NCI-H226 (cell line): ENCODE data around the gene EDIL3.
"Not testable (repeated sequence)": the region's sequence is repeated elsewhere in the genome, so short reads cannot be mapped to it uniquely, and the experiment has no call there.

ENCODE experiments used
- DNase-seq: peaks from one replicate; pipeline ENCODE4 v3.0.0-alpha.2; 2015

The EDIL3 gene

DNA sequence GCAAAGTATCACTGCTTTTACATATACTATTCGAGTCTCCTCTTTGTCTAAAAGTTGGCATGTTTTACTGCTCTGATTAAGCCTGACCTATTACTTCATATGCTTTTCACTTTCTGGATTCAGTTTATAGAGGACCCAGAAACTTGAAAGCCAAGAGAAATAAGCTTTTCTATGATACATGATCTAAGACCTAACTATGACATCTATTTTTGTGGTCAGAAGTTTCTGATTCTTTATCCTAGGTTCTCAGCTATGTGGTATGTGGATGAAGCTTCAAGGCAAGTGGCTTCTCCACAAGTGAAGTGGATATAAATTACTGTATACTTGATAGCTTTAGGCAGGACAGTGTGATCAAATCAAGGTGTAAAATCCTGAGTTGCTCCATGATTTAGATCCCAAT lies 6.3 kb downstream of the EDIL3 start:
- peak; percentile 64 for DNase-seq

DNA sequence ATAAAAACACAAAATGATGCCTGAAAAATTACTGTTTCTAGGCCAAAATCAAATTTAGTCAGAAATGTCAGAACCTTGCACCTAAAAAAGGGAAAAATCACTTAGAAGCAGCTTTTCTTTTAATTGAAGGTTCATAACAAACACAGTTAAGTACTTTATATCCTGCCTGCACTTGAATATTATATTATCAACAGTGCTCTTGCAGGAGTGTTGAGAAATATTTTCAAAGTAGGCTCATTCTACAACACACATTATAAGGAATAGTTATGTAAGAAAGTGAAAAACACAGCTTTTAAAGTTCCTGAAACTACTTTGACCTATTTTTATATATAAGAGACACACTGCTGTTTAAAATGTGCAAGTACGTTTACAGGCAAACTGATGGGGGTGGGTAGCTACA lies 8.3 kb downstream of the EDIL3 start:
- DNase-seq, result no peak

DNA sequence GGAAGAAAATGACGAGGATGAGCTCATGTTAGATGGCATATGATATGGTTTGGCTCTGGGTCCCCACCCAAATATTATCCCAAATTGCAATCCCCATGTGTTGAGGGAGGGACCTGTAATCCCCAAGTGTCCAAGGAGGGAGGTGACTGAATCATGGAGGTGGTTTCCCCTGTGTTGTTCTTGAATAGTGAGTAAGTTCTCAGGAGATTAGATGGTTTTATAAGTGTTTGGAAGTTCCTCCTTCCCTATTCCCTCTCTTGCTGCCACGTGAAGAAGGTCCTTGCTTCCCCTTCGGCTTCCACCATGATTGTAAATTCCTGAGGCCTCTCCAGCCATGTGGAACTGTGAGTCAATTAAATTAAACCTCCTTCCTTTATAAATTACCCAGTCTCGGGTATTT lies 10.1 kb downstream of the EDIL3 start:
- DNase-seq, result no peak

DNA sequence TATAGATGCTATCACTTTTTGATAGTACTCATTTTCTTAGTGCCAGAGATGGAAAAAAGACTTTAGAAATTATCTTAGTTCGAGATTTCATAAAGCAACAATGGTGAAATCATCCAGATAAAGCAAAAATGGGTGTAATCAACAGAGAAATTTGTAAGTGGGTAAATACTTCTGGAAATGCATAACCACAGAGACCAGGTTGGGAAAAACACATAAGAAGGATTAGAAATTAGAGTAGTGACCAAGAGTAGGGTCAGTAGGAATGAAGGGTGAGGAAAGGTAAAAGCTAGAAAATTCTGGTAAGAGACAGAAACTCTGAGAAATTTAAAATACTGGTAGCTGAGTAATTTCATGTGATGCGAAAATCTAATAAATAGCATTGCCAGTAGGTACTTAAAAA lies 11.2 kb downstream of the EDIL3 start:
- no peak for DNase-seq

DNA sequence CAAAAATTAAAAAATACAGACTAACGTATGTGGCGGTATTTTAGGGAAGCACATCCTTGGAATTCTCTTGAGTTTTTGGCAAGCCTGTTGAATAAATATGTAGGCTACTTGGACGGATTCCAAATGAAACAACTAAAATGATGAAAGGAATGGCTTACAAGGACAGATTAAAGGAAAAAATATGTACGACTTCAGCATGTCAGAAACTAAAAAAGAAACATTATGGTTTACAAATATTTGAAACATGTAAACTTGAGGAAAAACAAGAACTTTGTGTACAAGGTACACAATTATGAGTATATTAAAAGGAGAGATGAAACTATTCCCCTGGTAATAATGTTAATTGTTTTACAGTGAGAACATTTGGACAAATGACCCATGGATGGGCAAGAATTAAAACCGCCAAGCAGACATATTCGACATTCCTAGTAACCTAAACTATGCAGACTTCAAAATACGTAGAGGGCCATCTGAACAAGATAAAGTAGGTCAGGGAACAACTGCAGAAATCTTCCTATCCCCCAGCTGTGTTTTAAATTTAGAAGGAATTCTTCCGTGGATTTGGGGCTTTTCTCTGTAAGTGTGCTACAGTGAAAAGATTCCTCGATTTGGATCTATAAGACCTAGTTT lies 12.5 kb downstream of the EDIL3 start:
- peak; percentile 58 for DNase-seq

DNA sequence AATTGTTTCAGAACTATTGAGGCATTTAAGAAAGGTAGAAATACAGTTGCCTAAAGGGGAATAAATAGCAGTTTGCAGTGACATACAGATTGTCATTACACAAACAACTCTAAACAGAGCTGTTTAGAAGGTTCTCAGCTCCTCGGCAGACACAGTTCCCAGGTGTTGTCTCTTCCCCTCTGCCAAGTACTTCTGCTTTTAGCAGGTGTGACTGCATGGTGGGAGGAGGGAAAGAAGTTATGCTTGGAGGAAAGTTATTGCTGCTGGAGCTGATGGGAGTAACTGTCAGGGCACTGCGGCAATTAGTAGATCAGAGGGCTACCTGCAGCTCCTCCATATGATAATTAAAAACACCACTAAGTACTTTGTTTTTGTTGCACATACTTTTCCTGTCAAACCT lies 14.5 kb downstream of the EDIL3 start:
- no peak for DNase-seq

DNA sequence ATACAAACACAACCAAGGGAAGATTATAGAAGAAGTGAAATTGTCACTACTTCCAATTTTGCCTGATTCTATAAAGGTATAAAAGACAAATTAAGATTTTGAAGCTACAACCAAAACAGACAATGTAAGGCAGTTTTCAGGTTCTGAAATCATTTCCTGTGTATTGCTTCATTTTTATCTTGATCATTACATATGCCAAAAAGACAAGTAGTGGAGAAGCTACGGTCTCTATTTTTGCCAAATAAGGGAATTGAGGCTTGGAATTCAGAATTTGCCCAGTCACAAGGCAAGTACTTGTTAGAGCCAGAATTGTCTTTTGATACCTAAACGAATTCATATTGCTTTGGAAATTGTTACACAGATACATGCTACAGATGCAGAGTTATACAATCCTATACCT lies 20.6 kb downstream of the EDIL3 start:
- DNase-seq, result no peak

DNA sequence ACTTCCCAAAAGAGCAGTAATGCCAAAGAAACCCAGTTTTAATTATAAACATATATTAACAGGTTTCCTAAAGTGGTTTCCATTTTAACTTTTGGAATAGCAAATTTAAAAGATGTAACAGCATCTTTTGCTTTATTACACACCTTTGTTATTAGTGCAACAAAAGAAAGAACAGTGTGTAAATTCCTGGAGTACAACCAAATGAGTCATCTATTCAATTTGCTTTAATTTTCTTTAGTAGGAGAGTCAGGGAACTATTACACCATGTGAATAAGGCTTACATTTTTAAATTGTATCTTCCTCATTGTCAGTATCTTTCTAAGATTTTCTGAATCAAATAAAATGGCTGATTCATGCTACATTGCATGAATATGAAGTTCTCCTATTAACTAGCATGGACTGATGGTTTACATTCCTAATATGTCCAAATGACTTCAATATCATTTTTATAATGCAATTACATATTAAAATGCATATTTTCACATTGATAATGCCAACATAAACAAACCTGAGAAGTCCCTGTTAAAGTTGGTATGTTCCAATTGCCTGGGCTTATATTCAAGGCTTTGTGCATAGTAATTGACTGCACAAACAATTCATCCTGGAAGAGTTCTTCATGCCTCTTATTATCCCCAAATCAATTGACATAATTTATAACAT lies 22.5 kb downstream of the EDIL3 start:
- no peak for DNase-seq

DNA sequence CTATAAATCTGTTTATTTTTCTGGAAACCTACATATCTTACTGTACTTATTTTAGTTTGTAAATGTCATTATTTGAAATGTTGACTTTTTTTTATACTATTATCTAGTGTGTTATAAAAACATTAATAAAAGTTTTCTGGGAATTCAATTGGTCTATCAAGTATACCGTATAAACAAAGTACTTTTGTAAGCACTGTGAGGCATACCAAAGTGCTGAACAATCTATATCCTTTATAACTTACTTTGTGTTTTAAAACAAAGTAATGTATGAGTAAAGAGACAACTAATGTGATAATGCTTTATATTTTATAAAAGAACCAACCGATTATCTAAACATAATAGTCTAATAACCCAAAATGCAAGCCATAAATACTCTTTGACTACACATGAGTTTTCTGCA lies 23.1 kb downstream of the EDIL3 start:
- no peak for DNase-seq

DNA sequence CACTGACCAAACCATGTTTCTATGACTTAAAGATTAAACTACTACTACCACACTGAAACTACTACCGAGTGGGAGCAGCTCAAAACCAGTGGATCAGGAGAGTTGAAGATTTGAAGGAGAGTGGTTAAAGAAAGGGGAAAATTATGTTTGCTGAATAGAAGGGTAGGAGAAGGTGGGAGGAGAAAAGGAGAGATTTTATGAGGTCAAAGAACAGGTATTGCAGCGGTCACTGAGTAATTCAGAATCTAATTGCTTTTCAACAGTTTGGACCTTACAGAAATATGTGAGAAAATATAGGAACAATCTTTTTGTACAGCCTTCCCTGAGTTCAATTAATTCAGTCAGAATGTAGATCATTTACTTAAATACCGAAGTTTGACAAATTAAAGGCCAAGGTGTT lies 24.6 kb downstream of the EDIL3 start:
- DNase-seq, result no peak

DNA sequence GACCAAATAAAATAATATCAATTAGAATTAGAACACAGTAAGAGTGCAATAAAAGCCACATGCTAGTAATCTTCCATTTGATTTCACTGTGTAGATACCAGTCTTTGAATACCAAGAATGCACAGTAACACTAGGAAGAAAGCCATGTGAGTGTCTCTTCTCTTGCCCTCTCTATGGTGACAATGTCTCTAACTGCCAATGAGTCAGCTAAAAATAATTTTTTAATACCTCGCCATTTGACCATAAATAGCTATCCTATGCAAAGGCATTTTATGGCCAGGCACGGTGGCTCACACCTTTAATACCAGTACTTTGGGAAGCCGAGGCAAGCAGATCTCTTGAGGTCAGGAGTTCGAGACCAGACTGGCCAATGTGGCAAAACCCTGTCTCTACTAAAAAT lies 30.6 kb downstream of the EDIL3 start:
- DNase-seq, result no peak

DNA sequence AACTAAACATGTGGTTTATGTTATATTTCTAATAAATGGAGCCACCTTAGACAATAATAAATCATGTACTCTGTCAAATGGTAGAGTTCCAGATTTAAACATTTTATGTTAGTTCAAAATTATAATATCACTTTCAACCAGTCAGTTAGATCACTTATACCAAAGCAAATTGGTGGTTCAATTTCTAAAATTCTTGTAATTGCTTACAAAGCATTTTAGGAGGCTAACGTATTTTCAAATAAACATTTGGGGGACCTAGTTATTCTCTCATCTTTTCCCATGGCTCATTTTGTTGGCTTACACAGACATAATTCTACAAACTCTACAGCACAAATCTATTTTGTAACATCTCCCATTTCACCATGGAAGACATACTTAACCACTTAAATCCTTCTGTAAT lies 39.9 kb downstream of the EDIL3 start:
- no peak for DNase-seq

DNA sequence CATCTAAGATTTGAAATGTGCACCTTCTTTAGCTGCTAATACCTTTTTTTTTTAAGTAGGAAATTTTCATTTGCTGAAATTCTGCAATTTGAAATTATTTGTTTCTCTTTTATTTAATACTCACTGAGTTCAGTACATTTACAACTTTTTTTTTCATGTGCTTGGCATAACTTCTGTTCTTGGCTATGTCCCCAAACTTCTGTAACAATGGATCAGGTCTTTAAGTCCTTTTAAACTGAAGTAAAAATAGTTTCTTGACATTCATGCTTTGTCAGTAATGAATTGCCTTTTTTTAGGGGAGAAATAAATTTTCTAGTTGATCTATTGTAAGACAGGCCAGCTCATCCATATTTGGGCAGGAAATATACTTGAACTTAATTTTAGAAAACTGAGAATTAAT lies 41.5 kb downstream of the EDIL3 start:
- DNase-seq, result no peak

DNA sequence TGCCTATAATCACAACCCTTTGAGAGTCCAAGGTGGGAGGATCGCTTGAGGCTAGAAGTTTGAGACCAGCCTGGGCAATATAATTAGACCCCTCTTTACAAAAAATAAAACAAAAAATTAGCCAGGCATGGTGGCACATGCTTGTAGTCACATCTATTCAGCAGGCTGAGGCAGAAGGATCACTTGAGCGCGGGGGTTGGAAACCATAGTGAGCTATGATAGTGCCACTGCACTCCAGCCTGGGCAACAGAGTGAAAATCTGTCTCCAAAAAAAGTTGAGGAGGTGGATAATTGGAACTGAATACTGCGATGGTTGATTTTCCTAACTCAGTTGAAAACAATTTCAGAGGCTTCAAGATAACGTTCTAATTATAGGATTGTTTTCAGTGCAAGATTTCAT lies 52.6 kb downstream of the EDIL3 start:
- DNase-seq, result no peak

DNA sequence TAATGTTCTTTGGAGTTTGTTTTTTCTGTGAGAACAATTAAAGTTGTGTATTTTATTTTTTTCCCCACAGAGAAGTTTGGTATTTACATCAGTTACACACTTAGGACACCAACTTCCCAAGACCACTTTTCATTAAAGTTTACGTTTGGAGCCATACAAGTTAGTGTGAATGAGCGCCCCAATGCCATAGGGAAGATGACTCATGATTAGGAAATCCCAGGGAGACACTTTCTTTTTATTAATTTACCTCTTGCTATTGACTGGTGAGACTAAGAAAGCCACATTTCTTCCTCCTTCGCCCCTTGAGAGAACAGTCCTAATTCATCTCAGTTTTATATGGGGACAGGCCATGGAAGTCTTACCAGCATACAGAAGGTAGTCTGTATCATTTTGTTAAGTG lies 57.1 kb downstream of the EDIL3 start:
- no peak for DNase-seq

DNA sequence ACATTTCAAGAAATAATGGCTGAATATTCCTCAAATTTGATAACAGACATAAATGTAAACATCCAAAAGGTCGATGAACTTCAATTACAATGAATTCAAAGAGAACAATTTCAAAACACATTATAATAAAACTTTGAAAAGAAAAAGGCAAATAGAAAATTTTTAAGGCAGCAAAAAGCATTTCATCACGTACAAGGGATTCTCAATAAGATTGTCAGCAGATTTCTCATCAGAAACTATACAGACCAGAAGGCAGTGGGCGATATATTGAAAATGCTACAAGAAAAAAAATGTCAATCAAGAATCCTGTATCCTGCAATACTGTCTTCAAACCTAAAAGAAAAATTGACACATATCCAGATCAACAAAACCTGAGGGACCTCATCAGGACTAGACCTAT lies 62.0 kb downstream of the EDIL3 start:
- no peak for DNase-seq

DNA sequence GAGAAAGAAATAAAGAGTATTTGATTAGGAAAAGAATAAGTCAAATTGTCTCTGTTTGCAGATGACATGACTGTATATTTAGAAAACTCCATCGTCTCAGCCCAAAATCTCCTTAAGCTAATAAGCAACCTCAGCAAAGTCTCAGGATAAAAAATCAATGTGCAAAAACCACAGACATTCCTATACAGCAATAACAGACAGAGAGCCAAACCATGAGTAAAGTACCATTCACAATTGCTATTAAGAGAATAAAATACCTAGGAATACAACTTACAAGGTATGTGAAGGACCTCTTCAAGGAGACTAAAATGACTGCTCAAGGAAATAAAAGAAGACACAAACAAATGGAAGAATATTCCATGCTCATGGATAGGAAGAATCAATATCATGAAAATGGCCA lies 66.9 kb downstream of the EDIL3 start:
- not testable (repeated sequence) for DNase-seq

DNA sequence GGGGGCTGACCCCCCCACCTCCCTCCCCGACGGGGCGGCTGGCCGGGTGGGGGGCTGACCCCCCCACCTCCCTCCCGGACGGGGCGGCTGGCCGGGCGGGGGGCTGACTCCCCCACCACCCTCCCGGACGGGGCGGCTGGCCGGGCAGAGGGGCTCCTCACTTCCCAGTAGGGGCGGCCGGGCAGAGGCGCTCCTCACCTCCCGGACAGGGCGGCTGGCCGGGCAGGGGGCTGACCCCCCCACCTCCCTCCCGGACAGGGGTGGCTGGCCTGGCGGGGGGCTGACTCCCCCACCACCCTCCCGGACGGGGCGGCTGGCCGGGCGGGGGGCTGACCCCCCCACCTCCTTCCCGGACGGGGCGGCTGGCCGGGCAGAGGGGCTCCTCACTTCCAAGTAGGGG lies 72.4 kb downstream of the EDIL3 start:
- not testable (repeated sequence) for DNase-seq

DNA sequence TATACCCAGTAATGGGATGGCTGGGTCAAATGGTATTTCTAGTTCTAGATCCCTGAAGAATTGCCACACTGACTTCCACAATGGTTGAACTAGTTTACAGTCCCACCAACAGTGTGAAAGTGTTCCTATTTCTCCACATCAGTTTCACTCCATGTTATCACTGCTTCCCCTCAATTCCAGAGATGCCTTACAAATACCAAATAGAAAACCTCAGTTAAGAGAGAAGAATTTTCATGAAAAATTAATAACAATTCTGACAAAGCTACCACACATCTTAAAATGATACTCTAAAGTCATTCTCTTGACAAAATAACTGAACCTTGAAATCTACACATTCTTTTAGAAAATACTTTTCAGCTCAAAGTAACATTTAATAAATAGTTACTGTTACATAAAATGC lies 74.8 kb downstream of the EDIL3 start:
- DNase-seq, result not testable (repeated sequence)

DNA sequence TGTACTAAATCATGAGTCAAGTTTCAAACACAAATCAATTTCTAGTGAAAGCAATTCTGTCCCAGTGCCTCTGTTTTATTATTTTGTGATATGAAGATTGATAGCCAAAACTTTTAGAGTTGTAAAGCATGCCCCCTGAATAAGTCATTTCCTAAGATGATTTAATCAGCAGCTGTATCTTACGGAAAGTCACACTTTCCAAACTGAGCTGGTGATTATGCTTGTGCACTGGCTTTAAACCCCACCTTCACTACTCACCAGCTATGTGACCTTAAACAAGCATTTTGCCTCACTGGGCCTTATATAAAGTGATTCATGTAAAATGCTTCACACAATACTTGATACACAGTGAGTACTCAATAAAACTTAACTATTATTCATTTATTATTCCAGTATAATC lies 78.1 kb downstream of the EDIL3 start:
- DNase-seq, result no peak

DNA sequence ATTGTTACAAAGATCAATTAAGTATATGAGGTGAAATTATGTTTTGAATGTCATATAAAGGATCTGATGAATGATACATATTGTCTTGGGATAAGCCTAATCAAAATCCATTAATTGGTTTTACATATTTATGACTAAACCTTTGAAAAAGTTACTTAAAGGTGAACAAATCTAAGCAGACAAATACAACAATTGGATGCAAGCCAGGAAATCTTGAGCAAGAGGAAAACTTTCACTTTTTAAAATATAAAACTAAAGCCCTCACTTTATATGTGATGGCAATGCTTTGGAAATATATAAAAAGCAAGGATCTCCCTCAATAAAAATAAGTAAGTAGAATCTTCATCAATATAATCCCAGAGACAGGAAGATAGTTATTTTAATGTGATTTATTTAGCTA lies 80.1 kb downstream of the EDIL3 start:
- DNase-seq, result no peak

DNA sequence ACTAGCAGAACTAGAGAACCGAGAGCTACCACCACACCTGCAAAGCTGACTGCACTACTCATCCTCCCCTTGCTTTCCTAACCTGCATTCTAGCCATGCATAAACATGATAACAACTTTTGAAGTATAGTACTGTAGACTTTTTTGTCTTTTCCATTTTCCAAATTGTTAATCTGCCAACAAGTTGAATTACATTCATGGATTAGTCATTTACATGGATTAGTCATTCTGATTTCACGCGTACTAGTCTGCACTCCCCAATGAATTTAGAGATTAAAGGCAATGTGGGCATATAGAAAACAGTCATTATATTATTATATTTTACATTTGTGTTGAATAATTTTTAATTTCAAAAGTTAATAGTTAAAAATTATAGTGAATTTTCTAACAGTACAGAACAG lies 81.4 kb downstream of the EDIL3 start:
- peak; percentile 67 for DNase-seq

DNA sequence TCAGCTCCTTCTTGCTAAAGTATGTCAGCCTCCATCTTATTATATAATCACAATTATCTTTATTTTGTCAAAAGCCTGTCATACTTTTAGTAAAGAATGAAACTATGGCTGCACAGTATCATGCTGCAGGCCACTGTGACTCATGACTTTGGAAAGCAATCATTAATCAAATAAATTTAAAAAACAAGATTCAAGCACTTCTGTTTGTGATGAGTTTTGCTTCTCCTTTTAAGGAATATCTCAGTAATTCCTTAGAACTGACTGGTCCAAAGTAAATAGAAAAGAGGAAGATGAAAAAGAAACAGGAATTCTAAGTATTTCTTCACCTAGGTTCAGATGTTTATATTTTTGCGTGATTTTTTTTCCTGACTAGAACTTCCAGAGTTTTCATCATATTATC lies 83.1 kb downstream of the EDIL3 start:
- peak; percentile 76 for DNase-seq

DNA sequence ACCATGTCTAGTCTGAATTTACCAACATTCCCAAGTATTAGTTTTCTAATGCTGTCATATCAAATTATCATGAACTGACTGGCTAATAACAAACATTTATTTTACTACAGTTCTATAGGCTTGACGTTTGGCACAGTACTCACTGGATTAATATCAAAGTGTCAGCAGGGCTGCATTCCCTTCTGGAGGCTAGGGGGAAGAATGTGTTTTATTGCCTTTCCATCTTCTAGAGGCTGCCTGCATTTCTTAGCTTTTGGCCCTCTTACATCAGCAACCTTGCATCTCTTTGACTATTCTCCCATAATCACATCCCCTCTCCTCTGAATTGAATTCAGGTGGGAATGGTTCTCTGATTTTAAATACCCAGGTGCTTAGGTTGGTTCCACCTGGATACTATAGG lies 84.7 kb downstream of the EDIL3 start:
- DNase-seq, result no peak

DNA sequence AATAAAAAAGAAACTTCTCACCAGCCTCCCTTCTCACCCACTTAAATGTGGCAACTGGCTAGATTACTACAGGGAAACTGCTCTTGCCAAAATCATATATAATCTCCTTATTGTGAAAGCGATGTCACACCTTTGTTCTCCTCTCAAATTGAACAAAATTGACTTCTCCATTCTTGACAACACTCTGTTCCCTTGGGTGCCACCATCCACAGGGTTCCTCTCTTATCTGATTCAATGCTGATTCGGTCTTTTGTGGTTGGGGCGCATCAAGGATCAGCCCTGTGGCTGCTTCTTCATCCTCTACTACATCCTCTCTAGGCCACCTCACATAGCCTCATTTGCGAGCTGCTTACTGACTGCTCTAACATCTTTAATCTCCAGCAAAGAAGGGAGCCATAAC lies 86.1 kb downstream of the EDIL3 start:
- no peak for DNase-seq
